ENCODE results near the gene MAPKAPK2.
"Not testable (repeated sequence)": the region's sequence is repeated elsewhere in the genome, so short reads cannot be mapped to it uniquely, and the experiment has no call there.

MAPKAPK2 gene

DNA sequence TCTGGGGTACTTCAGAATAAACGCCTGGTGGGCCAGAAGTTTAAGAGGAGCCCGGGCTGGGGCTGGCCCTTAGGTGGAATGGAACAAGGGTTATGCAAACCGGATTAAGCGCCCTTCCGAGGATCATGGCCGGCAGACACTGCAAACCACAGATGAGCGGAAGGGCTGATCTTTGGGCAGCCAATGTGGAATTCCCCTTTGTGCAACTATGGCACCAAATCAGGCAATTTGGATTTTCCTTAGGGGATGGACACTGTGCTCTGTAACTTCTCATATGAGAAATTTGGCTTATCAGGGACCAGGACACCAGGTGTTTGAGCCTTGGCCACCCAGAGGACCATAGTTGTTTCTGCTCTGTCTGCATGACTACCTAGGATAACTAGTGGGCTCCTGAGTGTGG is 93.3 kb downstream of the MAPKAPK2 start:
- DNase-seq (ENCODE audit: low read depth): no peak

DNA sequence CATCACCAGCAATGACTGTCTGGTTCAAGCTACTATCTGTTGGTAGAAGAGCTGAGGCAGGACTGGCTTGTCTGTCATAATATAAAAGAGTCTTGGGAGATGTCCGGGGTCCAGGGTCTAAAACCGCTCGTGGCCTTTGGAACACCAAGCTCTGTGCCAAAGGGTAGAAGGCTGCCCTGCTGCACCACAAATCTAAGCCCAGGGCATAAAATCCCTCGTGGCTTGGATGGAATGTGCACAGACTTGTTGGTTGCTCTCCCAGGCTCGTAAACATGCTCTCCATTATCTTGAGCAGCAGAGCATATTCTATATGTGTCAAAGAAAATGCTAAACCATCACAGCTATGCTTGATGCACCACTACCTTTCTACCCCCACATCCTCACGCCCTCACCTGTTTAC is 94.2 kb downstream of the MAPKAPK2 start:
- not testable (repeated sequence) for DNase-seq (ENCODE audit: low read depth)

GRCh38 chr1:206779638-206780037 is 94.9 kb downstream of the MAPKAPK2 start:
- no peak for DNase-seq (ENCODE audit: low read depth)

- no peak for DNase-seq (ENCODE audit: low read depth)
Measured at GRCh38 chr1:206782448-206782847, 97.7 kb downstream of the MAPKAPK2 start.

GRCh38 chr1:206783506-206783905 is 98.8 kb downstream of the MAPKAPK2 start:
- no peak for DNase-seq (ENCODE audit: low read depth)

Data from activated T-cell treated with anti-CD3 and anti-CD28 coated beads for 24 hours (primary cell).